A673 (cell line): ENCODE data around the gene PSMC4. TPM values are rescaled to one million over a fixed set of nuclear protein-coding genes. Genes with fewer than 3 reads are reported as not detected.

Experiments
- Bru-seq: library from RNA; stranded (reverse); fragments of 400-500 nt; gene quantifications from one replicate; lab custom pipeline; 2021; lab: Mats Ljungman, UMichigan
- BruChase-seq, 2 experiments: library from RNA; stranded (reverse); fragments of 400-500 nt; gene quantifications; one replicate each; lab custom pipeline; 2021; lab: Mats Ljungman, UMichigan
- BruUV-seq: library from RNA; stranded (reverse); fragments of 400-500 nt; replicated peaks from 2 replicates; lab custom pipeline; 2021; lab: Mats Ljungman, UMichigan
- CTCF ChIA-PET: fragments of 300-600 bp; sonication (Branson Sonifier 250); formaldehyde crosslinking; loops from one replicate; lab custom pipeline; 2022; ENCODE audit warnings: antibody characterized with exemption; lab: Charles Lee
- POLR2A ChIA-PET: fragments of 300-600 bp; sonication (Branson Sonifier 250); formaldehyde crosslinking; loops from one replicate; lab custom pipeline; 2022; ENCODE audit warnings: antibody characterized with exemption; ENCODE audit not compliant: low non-redundant PET; lab: Charles Lee
- DNase-seq: peaks from one replicate; pipeline ENCODE4 v3.0.0-alpha.2; 2015; ENCODE audit warnings: low spot score
- H3K27ac ChIP-seq: fragments of 200-600 bp; sonication (generic); 2 replicates; pipeline ENCODE4 v1.5.1; 2016; ENCODE audit warnings: mixed run types, low read depth, mild to moderate bottlenecking, mixed read lengths, antibody characterized with exemption, low read length; ENCODE audit not compliant: poor library complexity, severe bottlenecking
- H3K27me3 ChIP-seq: fragments of 200-600 bp; sonication (generic); replicated peaks from 2 replicates; pipeline ENCODE4 v1.6.1; 2017; ENCODE audit warnings: mixed run types, low read depth, mild to moderate bottlenecking, mixed read lengths, antibody characterized with exemption, low read length; ENCODE audit not compliant: insufficient read depth, poor library complexity
- H3K36me3 ChIP-seq: fragments of 200-600 bp; sonication (generic); 2 replicates; pipeline ENCODE4 v1.6.1; 2016; ENCODE audit warnings: mixed run types, mild to moderate bottlenecking, mixed read lengths, antibody characterized with exemption, low read length; ENCODE audit not compliant: insufficient read depth, poor library complexity, severe bottlenecking
- H3K4me1 ChIP-seq: fragments of 200-600 bp; sonication (generic); 2 replicates; pipeline ENCODE4 v1.6.1; 2017; ENCODE audit warnings: mixed run types, mild to moderate bottlenecking, mixed read lengths, antibody characterized with exemption, low read length; ENCODE audit not compliant: insufficient read depth, poor library complexity, severe bottlenecking
- H3K4me3 ChIP-seq: fragments of 200-600 bp; sonication (generic); 2 replicates; pipeline ENCODE4 v1.5.1; 2016; ENCODE audit warnings: low read depth, mixed run types, mild to moderate bottlenecking, mixed read lengths, low read length; ENCODE audit not compliant: poor library complexity, severe bottlenecking
- H3K9me3 ChIP-seq: fragments of 200-600 bp; sonication (generic); 2 replicates; pipeline ENCODE4 v1.6.1; 2016; ENCODE audit warnings: mixed run types, low read depth, mild to moderate bottlenecking, mixed read lengths, antibody characterized with exemption, low read length; ENCODE audit not compliant: poor library complexity, severe bottlenecking
- EZH2 ChIP-seq: fragments of 200-600 bp; sonication (generic); IDR thresholded peaks from 2 replicates; pipeline ENCODE4 v1.6.1; 2017; ENCODE audit warnings: borderline replicate concordance, low read depth, mild to moderate bottlenecking, mixed read lengths, antibody characterized with exemption, low read length; ENCODE audit not compliant: poor library complexity, severe bottlenecking
- intact Hi-C: fragments of 100-400 bp; cut with micrococcal nuclease; formaldehyde crosslinking; loops from one replicate; pipeline ENCODE4 v1.10.0; 2022; ENCODE audit not compliant: unreplicated experiment
- long read RNA-seq: library from polyadenylated mRNA; stranded (forward); transcript quantifications from one replicate; pipeline ENCODE4 v2.0.0, GENCODE V29; 2022
- total RNA-seq: library from RNA; stranded (reverse); gene quantifications from 2 replicates; pipeline ENCODE4 v1.2.3, GENCODE V29; 2021
- TF ChIP-seq, protein P1 (sequence below): fragments of 300-800, 200-600 bp; sonication (generic); conservative IDR thresholded peaks from 2 replicates; pipeline ENCODE4 v1.5.1; 2017; ENCODE audit warnings: low read depth, mild to moderate bottlenecking, antibody characterized with exemption, low read length, moderate library complexity, mixed read lengths

The PSMC4 gene
- total RNA-seq (268 and 291 TPM in 2 replicates), Bru-seq, nascent RNA (percentile 84 among the genes with signal in this experiment), BruChase-seq, experiment 1, labeled RNA remaining after a 2-hour chase (percentile 84 among the genes with signal in this experiment), BruChase-seq, experiment 2, labeled RNA remaining after a 6-hour chase (percentile 93 among the genes with signal in this experiment)
- long read RNA-seq, transcript PSMC4-202 (11 exons, 1,333 nt) = minor isoform, 5 of 728 reads
- long read RNA-seq, transcript PSMC4-203 (10 exons, 1,532 nt) = minor isoform, 5 of 728 reads
- long read RNA-seq, transcript PSMC4-201 (11 exons, 1,591 nt) = major isoform, 685 of 728 reads
- long read RNA-seq, partial matches to known transcripts = 8 of 728 reads
- long read RNA-seq, other reads (novel, unspliced or antisense) = 25 of 728 reads

DNA sequence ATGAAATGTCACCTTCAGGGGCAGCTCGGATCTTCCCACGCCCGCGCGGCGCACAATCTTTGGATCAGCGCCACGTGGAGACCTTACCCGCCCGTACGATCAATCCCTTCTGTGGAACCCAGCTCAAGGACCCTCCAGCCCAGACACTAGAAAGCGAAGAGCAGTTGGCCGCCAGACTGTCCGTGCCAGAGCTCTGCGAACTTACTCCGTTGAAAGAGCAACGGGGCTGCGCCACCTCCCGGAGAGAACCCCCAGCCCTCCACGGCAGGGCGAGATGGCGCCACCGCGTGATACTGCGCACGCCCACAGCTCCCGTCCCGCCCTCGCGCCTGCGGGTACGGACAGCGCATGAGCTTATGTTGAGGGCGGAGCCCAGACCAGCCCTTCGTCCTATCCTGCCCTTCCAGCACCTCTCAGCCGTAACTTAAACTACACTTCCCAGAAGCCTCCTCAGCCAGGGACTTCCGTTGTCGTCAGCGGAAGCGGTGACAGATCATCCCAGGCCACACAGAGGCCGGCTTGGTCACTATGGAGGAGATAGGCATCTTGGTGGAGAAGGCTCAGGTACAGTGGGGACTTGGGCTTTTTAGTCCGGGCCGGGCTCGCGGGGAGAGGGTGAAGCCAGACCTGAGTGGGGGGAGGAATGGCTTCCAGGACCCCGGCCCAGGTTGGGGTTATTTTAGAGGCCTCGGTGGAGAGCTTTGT lies at the start of gene PSMC4:
Gene PSMC4 (plus strand): TSS at position 491 of the 705 bp plus-strand sequence. CDS start 38 bp downstream, at position 529.
- Histone ChIP-seq H3K4me3 (peak within 1 kb of the TSS; percentile 68), H3K27me3 (no peaks in the 10 kb centered on the region), H3K36me3 (peaks cover 37% of the 10 kb centered on the region), H3K9me3 (no peaks in the 10 kb centered on the region), H3K27ac (peak within 1 kb of the TSS; percentile 95), H3K4me1 (peaks cover 27% of the 10 kb centered on the region)
- BruUV-seq = no TSS peak
- TF ChIP-seq EZH2 = no peak
- TF ChIP-seq, protein P1, sequence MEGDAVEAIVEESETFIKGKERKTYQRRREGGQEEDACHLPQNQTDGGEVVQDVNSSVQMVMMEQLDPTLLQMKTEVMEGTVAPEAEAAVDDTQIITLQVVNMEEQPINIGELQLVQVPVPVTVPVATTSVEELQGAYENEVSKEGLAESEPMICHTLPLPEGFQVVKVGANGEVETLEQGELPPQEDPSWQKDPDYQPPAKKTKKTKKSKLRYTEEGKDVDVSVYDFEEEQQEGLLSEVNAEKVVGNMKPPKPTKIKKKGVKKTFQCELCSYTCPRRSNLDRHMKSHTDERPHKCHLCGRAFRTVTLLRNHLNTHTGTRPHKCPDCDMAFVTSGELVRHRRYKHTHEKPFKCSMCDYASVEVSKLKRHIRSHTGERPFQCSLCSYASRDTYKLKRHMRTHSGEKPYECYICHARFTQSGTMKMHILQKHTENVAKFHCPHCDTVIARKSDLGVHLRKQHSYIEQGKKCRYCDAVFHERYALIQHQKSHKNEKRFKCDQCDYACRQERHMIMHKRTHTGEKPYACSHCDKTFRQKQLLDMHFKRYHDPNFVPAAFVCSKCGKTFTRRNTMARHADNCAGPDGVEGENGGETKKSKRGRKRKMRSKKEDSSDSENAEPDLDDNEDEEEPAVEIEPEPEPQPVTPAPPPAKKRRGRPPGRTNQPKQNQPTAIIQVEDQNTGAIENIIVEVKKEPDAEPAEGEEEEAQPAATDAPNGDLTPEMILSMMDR = peak; percentile 96
- peak; percentile 99 for DNase-seq
- ChIA-PET POLR2A (interaction anchor here (0.5 to 1.2 kb wide), 3 partner anchors 17 to 314 kb away, joined by 4 to 13 read pairs (median 7); partner anchors contain the start of gene AKT2), CTCF (interaction anchor here (0.5 to 2.2 kb wide), 6 partner anchors 17 to 1105 kb away, joined by 3 to 8 read pairs (median 4); no protein-coding TSS in a partner anchor)
- intact Hi-C loops = loop anchor here (5.0 kb wide), 1 partner anchor 79 kb away; no protein-coding TSS in a partner anchor

DNA sequence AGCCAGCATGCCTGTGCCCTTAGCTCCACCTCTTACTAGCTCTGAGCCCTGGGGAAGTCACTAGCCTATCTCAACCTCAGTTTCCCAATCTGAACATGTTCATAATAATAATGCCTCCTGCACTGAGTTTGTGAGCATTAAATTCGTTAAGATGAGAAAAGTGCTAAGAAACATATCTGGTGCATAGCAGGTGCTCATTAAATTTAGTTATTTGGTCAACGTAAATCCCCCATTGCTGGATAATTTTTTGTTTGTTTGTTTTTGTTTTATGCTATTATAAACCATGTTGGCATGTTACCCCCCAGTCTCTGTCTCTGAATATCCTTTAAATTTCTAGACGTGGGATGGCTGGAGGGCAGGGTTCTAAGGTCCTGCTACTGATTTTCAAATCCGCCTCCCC lies 47.1 kb upstream of the PSMC4 start:
- Histone ChIP-seq H3K9me3 (no peaks in the 10 kb centered on the region), H3K27ac (no peak overlapping the region), H3K4me1 (no peaks in the 10 kb centered on the region), H3K4me3 (no peak overlapping the region), H3K36me3 (peaks cover 7% of the 10 kb centered on the region), H3K27me3 (no peaks in the 10 kb centered on the region)
- ChIA-PET POLR2A (no interaction called here), CTCF (no interaction called here)
- BruUV-seq = no TSS peak
- TF ChIP-seq, protein P1 = no peak
- no peak for TF ChIP-seq EZH2
- DNase-seq = no peak
- intact Hi-C loops = no loop called here

DNA sequence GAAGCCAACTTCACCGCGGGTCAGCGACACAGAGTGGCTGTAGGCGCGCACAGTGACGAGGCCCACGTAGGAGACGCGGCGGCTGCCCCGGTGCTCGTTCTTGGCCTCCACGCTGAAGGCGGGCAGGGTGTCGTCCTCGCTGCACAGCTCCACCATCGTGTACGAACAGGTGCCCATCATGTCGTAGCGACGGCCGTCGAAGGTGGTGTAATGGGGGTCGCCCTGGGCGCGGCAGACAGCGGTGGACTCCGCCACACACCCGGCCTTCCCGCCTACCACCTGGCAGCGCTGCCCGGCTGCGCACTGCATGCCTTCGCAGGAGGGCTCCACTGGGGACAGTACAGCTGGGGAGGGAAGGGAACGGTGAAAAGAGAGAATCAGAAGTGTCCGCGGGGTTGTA lies 46.6 kb upstream of the PSMC4 start:
- ChIA-PET POLR2A (no interaction called here), CTCF (no interaction called here)
- intact Hi-C loops = no loop called here
- no peaks in the 10 kb centered on the region for H3K27me3 ChIP-seq
- BruUV-seq = no TSS peak
- no peak overlapping the region for H3K4me3 ChIP-seq
- DNase-seq = no peak
- H3K36me3 ChIP-seq = peaks cover 7% of the 10 kb centered on the region
- no peaks in the 10 kb centered on the region for H3K4me1 ChIP-seq
- TF ChIP-seq, protein P1 = no peak
- no peak for TF ChIP-seq EZH2
- no peak overlapping the region for H3K27ac ChIP-seq
- no peaks in the 10 kb centered on the region for H3K9me3 ChIP-seq
